Keratinocyte (primary cell): ENCODE data around the gene LRGUK. TPM values are rescaled to one million over a fixed set of nuclear protein-coding genes. Genes with fewer than 3 reads are reported as not detected.

Experiments used
- DNase-seq: peaks from one replicate; pipeline ENCODE4 v3.0.0-alpha.2; 2011; ENCODE audit warnings: low read depth, missing footprints, low spot score
- FAIRE-seq: peaks from 2 replicates; lab custom pipeline; 2011; peaks lifted over from hg19 to GRCh38; lab: Jason Lieb, UNC
- H2AFZ ChIP-seq: 2 replicates; pipeline ENCODE4 v1.6.0; 2012; ENCODE audit warnings: low read length, control low read depth, inconsistent platforms; ENCODE audit not compliant: control insufficient read depth
- H3K27ac ChIP-seq: 2 replicates; pipeline ENCODE4 v1.5.1; 2011; ENCODE audit warnings: low read length; ENCODE audit not compliant: control insufficient read depth, insufficient read depth
- H3K27me3 ChIP-seq: 3 replicates; pipeline ENCODE4 v1.6.0; 2011; ENCODE audit warnings: low read length; ENCODE audit not compliant: control insufficient read depth, insufficient read depth; ENCODE audit errors: extremely low read depth
- H3K36me3 ChIP-seq, 2 experiments: 2 replicates in 1 of 2; 3 replicates in 1 of 2; pipeline ENCODE4 v1.5.1; 2011; ENCODE audit warnings: low read length in 2 of 2, mild to moderate bottlenecking in 1 of 2; ENCODE audit not compliant: control insufficient read depth in 2 of 2, insufficient read depth in 2 of 2; ENCODE audit errors: extremely low read depth in 1 of 2
- H3K4me1 ChIP-seq: 3 replicates; pipeline ENCODE4 v1.5.1; 2011; ENCODE audit warnings: low read length; ENCODE audit not compliant: control insufficient read depth, insufficient read depth; ENCODE audit errors: extremely low read depth
- H3K4me2 ChIP-seq: 3 replicates; pipeline ENCODE4 v1.6.0; 2011; ENCODE audit warnings: low read depth, low read length; ENCODE audit not compliant: control insufficient read depth, insufficient read depth; ENCODE audit errors: extremely low read depth
- H3K4me3 ChIP-seq, 3 experiments: fragments of 200-600 bp in 1 of 3; sonication (generic) in 1 of 3; 2 replicates in 2 of 3; 3 replicates in 1 of 3; pipeline ENCODE4 v1.5.1; 2011 to 2016; ENCODE audit warnings: low read length in 3 of 3, mild to moderate bottlenecking in 3 of 3, control low read depth in 2 of 3, inconsistent platforms in 1 of 3, low read depth in 1 of 3, mixed read lengths in 1 of 3, mixed run types in 1 of 3, moderate library complexity in 1 of 3; ENCODE audit not compliant: control insufficient read depth in 2 of 3, insufficient read depth in 2 of 3; ENCODE audit errors: extremely low read depth in 1 of 3
- H3K79me2 ChIP-seq: 2 replicates; pipeline ENCODE4 v1.6.0; 2012; ENCODE audit warnings: low read length; ENCODE audit not compliant: control insufficient read depth, insufficient read depth
- H3K9ac ChIP-seq: 3 replicates; pipeline ENCODE4 v1.6.0; 2011; ENCODE audit warnings: low read length; ENCODE audit not compliant: control insufficient read depth, insufficient read depth; ENCODE audit errors: extremely low read depth
- H3K9me1 ChIP-seq: 3 replicates; pipeline ENCODE4 v1.6.0; 2011; ENCODE audit warnings: low read length; ENCODE audit not compliant: control insufficient read depth, insufficient read depth; ENCODE audit errors: extremely low read depth
- H3K9me3 ChIP-seq: 2 replicates; pipeline ENCODE4 v1.5.1; 2012; ENCODE audit warnings: low read depth, low read length; ENCODE audit not compliant: control insufficient read depth
- H4K20me1 ChIP-seq: 3 replicates; pipeline ENCODE4 v1.6.0; 2011; ENCODE audit warnings: low read length; ENCODE audit not compliant: control insufficient read depth, insufficient read depth; ENCODE audit errors: extremely low read depth
- CTCF ChIP-seq, 3 experiments: IDR thresholded peaks in 1 of 3; conservative IDR thresholded peaks in 1 of 3; optimal IDR thresholded peaks in 1 of 3; 2 replicates in 2 of 3; 3 replicates in 1 of 3; pipeline versions ENCODE3 to v1.5.1; 2011; ENCODE audit warnings: low read length in 3 of 3, mild to moderate bottlenecking in 3 of 3, moderate library complexity in 2 of 3, control low read depth in 1 of 3, inconsistent platforms in 1 of 3; ENCODE audit not compliant: insufficient read depth in 2 of 3; ENCODE audit errors: extremely low read depth in 1 of 3
- EZH2 ChIP-seq: IDR thresholded peaks from one replicate; pipeline ENCODE4 v1.6.1; 2012; ENCODE audit warnings: inconsistent platforms, mild to moderate bottlenecking, low read length, moderate library complexity
- dilution Hi-C: fragments of 300-500 bp; cut with MboI; formaldehyde crosslinking; loops from one replicate; pipeline ENCODE4 v1.7.0; 2020; ENCODE audit warnings: low sequenced_read_pairs; ENCODE audit not compliant: extremely low pct_ligation_motif_present
- polyA plus RNA-seq, 5 experiments: library from polyadenylated mRNA; depleted of rRNA in 3 of 5; stranded (reverse) in 3 of 5; stranded (forward) in 1 of 5; unstranded in 1 of 5; fragments of >200 nt; gene quantifications; 1 replicate in 1 of 5; 2 replicates in 3 of 5; 3 replicates in 1 of 5; pipeline versions ENCODE4 v1.2.1 to v1.2.3, GENCODE V29; 2011 to 2012; ENCODE audit warnings: missing spikeins in 2 of 5, low read depth in 1 of 5, low replicate concordance in 1 of 5

The LRGUK gene
- polyA plus RNA-seq, 1 donor (not counting 4 experiments of a cell fraction or from before 2014, with no cell fraction given), result 0.50 TPM

- no peak overlapping the region for H3K27ac ChIP-seq
- no peak overlapping the region for H2AFZ ChIP-seq
- TF ChIP-seq CTCF (optimal IDR thresholded peaks at IDR 0.05 in 1 of 3, IDR thresholded peaks at IDR 0.05 in 1 of 3, conservative IDR thresholded peaks at IDR 0.05 in 1 of 3; ENCODE audit: extremely low read depth in 1 of 3, insufficient read depth in 2 of 3, low read length in 3 of 3) (no peak), EZH2 (no peak)
- no peaks in the 10 kb centered on the region for H4K20me1 ChIP-seq
- H3K4me2 ChIP-seq, result no peak overlapping the region
- H3K9ac ChIP-seq, result no peak overlapping the region
- no peaks in the 10 kb centered on the region for H3K9me3 ChIP-seq
- no peaks in the 10 kb centered on the region for H3K9me1 ChIP-seq
- dilution Hi-C loops, result no loop called here
- H3K36me3 ChIP-seq, result no peaks in the 10 kb centered on the region
- H3K4me3 ChIP-seq, result no peak overlapping the region
- DNase-seq (no peak), FAIRE-seq (no peak)
- H3K4me1 ChIP-seq, result no peaks in the 10 kb centered on the region
- no peaks in the 10 kb centered on the region for H3K79me2 ChIP-seq
- no peaks in the 10 kb centered on the region for H3K27me3 ChIP-seq
Measured at GRCh38 chr7:134083766-134084487, 43.2 kb upstream of the LRGUK start.

GRCh38 chr7:134084488-134085144 lies 42.5 kb upstream of the LRGUK start:
- Histone ChIP-seq H2AFZ (no peak overlapping the region), H3K4me3 (no peak overlapping the region), H3K9ac (no peak overlapping the region), H3K9me1 (no peaks in the 10 kb centered on the region), H3K79me2 (no peaks in the 10 kb centered on the region), H3K4me1 (no peaks in the 10 kb centered on the region), H3K27ac (no peak overlapping the region), H3K36me3 (no peaks in the 10 kb centered on the region), H3K4me2 (no peak overlapping the region), H3K9me3 (peaks cover 3% of the 10 kb centered on the region), H3K27me3 (no peaks in the 10 kb centered on the region), H4K20me1 (no peaks in the 10 kb centered on the region)
- TF ChIP-seq CTCF (optimal IDR thresholded peaks at IDR 0.05 in 1 of 3, IDR thresholded peaks at IDR 0.05 in 1 of 3, conservative IDR thresholded peaks at IDR 0.05 in 1 of 3; ENCODE audit: extremely low read depth in 1 of 3, insufficient read depth in 2 of 3, low read length in 3 of 3) (no peak), EZH2 (no peak)
- dilution Hi-C loops, result no loop called here
- no peak for DNase-seq
- no peak for FAIRE-seq
